ENCODE data around the gene FIP1L1.

Gene FIP1L1

DNA sequence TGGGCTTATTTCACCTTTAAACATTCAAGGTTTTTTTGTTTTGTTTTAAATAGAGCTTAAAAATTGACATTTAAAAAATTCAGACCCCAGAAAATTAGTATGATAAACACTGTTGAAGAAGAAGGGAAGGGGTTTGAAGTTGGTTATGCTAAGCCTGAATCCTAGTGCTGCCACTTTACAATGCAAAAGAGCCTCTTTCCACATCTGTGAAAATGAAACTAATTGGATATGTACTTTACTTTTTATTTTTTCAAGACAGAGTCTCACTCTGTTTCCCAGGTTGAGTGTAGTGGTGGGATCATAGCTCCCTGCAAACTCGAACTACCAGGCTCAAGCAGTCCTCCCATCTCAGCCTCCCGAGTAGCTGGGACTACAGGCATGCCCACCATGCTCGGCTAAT lies 41.8 kb downstream of the FIP1L1 start:
- Histone ChIP-seq H3K9me3 (no peaks in the 10 kb centered on the region), H3K36me3 (peaks cover 8% of the 10 kb centered on the region), H3K4me1 (ENCODE audit: control insufficient read depth in 1 of 2, insufficient read depth in 1 of 2, low read depth in 1 of 2, low read length in 1 of 2) (no peaks in the 10 kb centered on the region), H3K27ac (no peak overlapping the region), H3K4me3 (ENCODE audit: low read depth in 1 of 2, low read length in 1 of 2) (no peak overlapping the region), H3K27me3 (no peaks in the 10 kb centered on the region)
- TF ChIP-seq CTCF (IDR thresholded peaks at IDR 0.05) = no peak

- H3K4me3 ChIP-seq (ENCODE audit: low read depth in 1 of 2, low read length in 1 of 2) = no peak overlapping the region
- no peaks in the 10 kb centered on the region for H3K27me3 ChIP-seq
- no peaks in the 10 kb centered on the region for H3K9me3 ChIP-seq
- peaks cover 15% of the 10 kb centered on the region for H3K36me3 ChIP-seq
- H3K27ac ChIP-seq = no peak overlapping the region
- no peaks in the 10 kb centered on the region for H3K4me1 ChIP-seq (ENCODE audit: control insufficient read depth in 1 of 2, insufficient read depth in 1 of 2, low read depth in 1 of 2, low read length in 1 of 2)
- no peak for TF ChIP-seq CTCF (IDR thresholded peaks at IDR 0.05)
Measured at GRCh38 chr4:53421791-53422190, 44.4 kb downstream of the FIP1L1 start.

- TF ChIP-seq CTCF (IDR thresholded peaks at IDR 0.05) = no peak
- no peaks in the 10 kb centered on the region for H3K9me3 ChIP-seq
- H3K27ac ChIP-seq = no peak overlapping the region
- no peaks in the 10 kb centered on the region for H3K4me1 ChIP-seq (ENCODE audit: control insufficient read depth in 1 of 2, insufficient read depth in 1 of 2, low read depth in 1 of 2, low read length in 1 of 2)
- H3K27me3 ChIP-seq = no peaks in the 10 kb centered on the region
- no peak overlapping the region for H3K4me3 ChIP-seq (ENCODE audit: low read depth in 1 of 2, low read length in 1 of 2)
- peaks cover 15% of the 10 kb centered on the region for H3K36me3 ChIP-seq
Measured at GRCh38 chr4:53422367-53422766, 44.9 kb downstream of the FIP1L1 start.

GRCh38 chr4:53424280-53424679 lies 46.8 kb downstream of the FIP1L1 start:
- no peak overlapping the region for H3K27ac ChIP-seq
- H3K4me3 ChIP-seq (ENCODE audit: low read depth in 1 of 2, low read length in 1 of 2) = no peak overlapping the region
- no peaks in the 10 kb centered on the region for H3K9me3 ChIP-seq
- H3K36me3 ChIP-seq = peaks cover 31% of the 10 kb centered on the region
- no peaks in the 10 kb centered on the region for H3K27me3 ChIP-seq
- H3K4me1 ChIP-seq (ENCODE audit: control insufficient read depth in 1 of 2, insufficient read depth in 1 of 2, low read depth in 1 of 2, low read length in 1 of 2) = no peaks in the 10 kb centered on the region
- TF ChIP-seq CTCF (IDR thresholded peaks at IDR 0.05) = no peak

GRCh38 chr4:53427366-53427765 lies 49.9 kb downstream of the FIP1L1 start:
- Histone ChIP-seq H3K27ac (no peak overlapping the region), H3K4me3 (ENCODE audit: low read depth in 1 of 2, low read length in 1 of 2) (no peak overlapping the region), H3K4me1 (ENCODE audit: control insufficient read depth in 1 of 2, insufficient read depth in 1 of 2, low read depth in 1 of 2, low read length in 1 of 2) (no peaks in the 10 kb centered on the region), H3K27me3 (no peaks in the 10 kb centered on the region), H3K36me3 (peaks cover 48% of the 10 kb centered on the region), H3K9me3 (no peaks in the 10 kb centered on the region)
- no peak for TF ChIP-seq CTCF (IDR thresholded peaks at IDR 0.05)

GRCh38 chr4:53431052-53431451 lies 53.6 kb downstream of the FIP1L1 start:
- Histone ChIP-seq H3K4me3 (ENCODE audit: low read depth in 1 of 2, low read length in 1 of 2) (no peak overlapping the region), H3K27me3 (no peaks in the 10 kb centered on the region), H3K36me3 (peaks cover 57% of the 10 kb centered on the region), H3K9me3 (no peaks in the 10 kb centered on the region), H3K27ac (no peak overlapping the region), H3K4me1 (ENCODE audit: control insufficient read depth in 1 of 2, insufficient read depth in 1 of 2, low read depth in 1 of 2, low read length in 1 of 2) (no peaks in the 10 kb centered on the region)
- TF ChIP-seq CTCF (IDR thresholded peaks at IDR 0.05) = no peak

All from neutrophil (primary cell).